ENCODE results near the gene COG5. TPM values are rescaled to one million over a fixed set of nuclear protein-coding genes. Genes with fewer than 3 reads are reported as not detected.

Gene COG5
- total and polyA plus RNA-seq, 2 of the 8 experiments (the other 6 are each of a cell fraction or from before 2014, with no cell fraction given) = 10.5 to 28.1 TPM

DNA sequence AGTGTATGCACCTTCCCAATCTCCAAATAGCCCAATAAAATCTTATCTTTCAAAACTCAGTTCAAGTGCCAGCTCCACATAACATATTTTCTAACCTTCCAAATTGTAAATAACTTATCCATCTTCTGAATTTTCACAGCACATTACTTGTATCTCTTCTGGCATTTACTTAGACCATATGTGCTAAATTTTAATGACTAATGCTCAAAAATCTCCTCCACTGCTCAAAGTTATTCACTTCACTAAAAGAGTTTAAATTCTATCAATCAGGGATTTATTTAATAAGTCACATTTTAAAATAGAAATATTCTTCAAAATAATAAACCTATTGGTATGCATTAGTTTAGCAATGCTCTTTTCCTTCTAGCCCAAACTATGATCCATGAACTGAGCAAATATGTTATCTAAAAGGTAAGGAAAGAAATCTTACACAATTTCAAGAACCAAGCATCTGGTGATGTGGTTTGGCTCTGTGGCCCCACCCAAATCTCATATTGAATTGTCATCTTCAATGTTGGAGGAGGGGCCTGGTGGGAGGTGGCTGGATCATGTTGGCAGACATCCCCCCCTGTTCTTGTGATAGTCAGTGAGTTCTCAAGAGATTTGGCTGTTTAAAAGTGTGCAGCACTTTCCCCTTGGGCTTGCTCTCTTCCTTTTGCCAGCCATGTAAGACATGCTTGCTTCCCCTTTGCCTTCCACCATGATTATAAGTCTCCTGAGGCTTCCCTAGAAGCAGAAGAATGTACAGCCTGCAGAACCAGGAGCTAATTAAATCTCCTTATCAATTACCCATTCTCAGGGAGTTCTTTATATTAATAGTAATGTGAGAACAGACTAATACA lies 121.9 kb downstream of the COG5 start:
- H3K36me3 ChIP-seq (ENCODE audit: control insufficient read depth in 2 of 4, insufficient read depth in 4 of 4, low read length in 3 of 4) = no peaks in the 10 kb centered on the region
- no peak overlapping the region for H3K9ac ChIP-seq (replicated peaks in 1 of 4; ENCODE audit: extremely low read depth in 1 of 4, low read depth in 3 of 4, low read length in 3 of 4)
- H2BK12ac ChIP-seq (ENCODE audit: low read depth, low read length) = no peak overlapping the region
- H3K27ac ChIP-seq (ENCODE audit: low read depth, low read length) = no peak overlapping the region
- no peaks in the 10 kb centered on the region for H4K20me1 ChIP-seq (replicated peaks in 1 of 2; ENCODE audit: control insufficient read depth in 1 of 2, insufficient read depth in 2 of 2, low read length in 2 of 2)
- no peaks in the 10 kb centered on the region for H3K27me3 ChIP-seq (replicated peaks in 1 of 4; ENCODE audit: control insufficient read depth in 3 of 4, extremely low read depth in 1 of 4, insufficient read depth in 3 of 4, low read length in 3 of 4)
- FAIRE-seq = no peak
- no peaks in the 10 kb centered on the region for H3K4me1 ChIP-seq (replicated peaks in 1 of 4; ENCODE audit: control insufficient read depth in 3 of 4, insufficient read depth in 4 of 4, low read length in 3 of 4)
- CTCF ChIA-PET (ENCODE audit: partially characterized antibody) = interaction anchor here (1.4 kb wide), 1 partner anchor 22 kb away, joined by 4 read pairs; no protein-coding TSS in a partner anchor
- TF ChIP-seq NANOG (IDR thresholded peaks at IDR 0.05; ENCODE audit: insufficient read depth, low read depth, low read length, poor library complexity, severe bottlenecking) = no peak
- no peak for TF ChIP-seq TBP (IDR thresholded peaks at IDR 0.05; ENCODE audit: low read depth, low read length)
- TF ChIP-seq BACH1 (IDR thresholded peaks at IDR 0.05; ENCODE audit: low read length) = no peak
- TF ChIP-seq, protein P1, sequence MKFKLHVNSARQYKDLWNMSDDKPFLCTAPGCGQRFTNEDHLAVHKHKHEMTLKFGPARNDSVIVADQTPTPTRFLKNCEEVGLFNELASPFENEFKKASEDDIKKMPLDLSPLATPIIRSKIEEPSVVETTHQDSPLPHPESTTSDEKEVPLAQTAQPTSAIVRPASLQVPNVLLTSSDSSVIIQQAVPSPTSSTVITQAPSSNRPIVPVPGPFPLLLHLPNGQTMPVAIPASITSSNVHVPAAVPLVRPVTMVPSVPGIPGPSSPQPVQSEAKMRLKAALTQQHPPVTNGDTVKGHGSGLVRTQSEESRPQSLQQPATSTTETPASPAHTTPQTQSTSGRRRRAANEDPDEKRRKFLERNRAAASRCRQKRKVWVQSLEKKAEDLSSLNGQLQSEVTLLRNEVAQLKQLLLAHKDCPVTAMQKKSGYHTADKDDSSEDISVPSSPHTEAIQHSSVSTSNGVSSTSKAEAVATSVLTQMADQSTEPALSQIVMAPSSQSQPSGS (IDR thresholded peaks at IDR 0.05; ENCODE audit: low read length) = no peak
- TF ChIP-seq, protein P2, sequence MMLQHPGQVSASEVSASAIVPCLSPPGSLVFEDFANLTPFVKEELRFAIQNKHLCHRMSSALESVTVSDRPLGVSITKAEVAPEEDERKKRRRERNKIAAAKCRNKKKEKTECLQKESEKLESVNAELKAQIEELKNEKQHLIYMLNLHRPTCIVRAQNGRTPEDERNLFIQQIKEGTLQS (IDR thresholded peaks at IDR 0.05; ENCODE audit: insufficient read depth, low read depth, low read length) = no peak
- TF ChIP-seq EP300 (IDR thresholded peaks at IDR 0.05; ENCODE audit: borderline replicate concordance in 1 of 2, low read depth in 2 of 2, low read length in 2 of 2) = no peak
- no peak for TF ChIP-seq RAD21 (IDR thresholded peaks at IDR 0.05 in 1 of 2, conservative IDR thresholded peaks at IDR 0.05 in 1 of 2; ENCODE audit: low read depth in 2 of 2, low read length in 2 of 2)
- no peak for TF ChIP-seq CHD2 (IDR thresholded peaks at IDR 0.05; ENCODE audit: low read length)
- H3K23me2 ChIP-seq (ENCODE audit: low read depth, low read length) = no peaks in the 10 kb centered on the region
- H3K4me3 ChIP-seq (ENCODE audit: extremely low read depth in 1 of 4, insufficient read depth in 2 of 4, low read depth in 3 of 4, low read length in 4 of 4) = no peak overlapping the region
- no peak overlapping the region for H3K4me2 ChIP-seq (ENCODE audit: insufficient read depth in 1 of 2, low read depth in 2 of 2, low read length in 2 of 2)
- no peak overlapping the region for H4K5ac ChIP-seq (ENCODE audit: insufficient read length, low read depth, low read length)
- no peak overlapping the region for H3K4ac ChIP-seq (replicated peaks; ENCODE audit: insufficient read length, low read depth, low read length)
- no peak overlapping the region for H2AFZ ChIP-seq (ENCODE audit: low read length)
- no peak overlapping the region for H3K56ac ChIP-seq (replicated peaks; ENCODE audit: insufficient read length, low read depth, low read length)
- no peak overlapping the region for H3K23ac ChIP-seq (ENCODE audit: insufficient read length)
- no peak overlapping the region for H4K91ac ChIP-seq (replicated peaks; ENCODE audit: insufficient read length, low read length)
- no peak overlapping the region for H2BK20ac ChIP-seq (ENCODE audit: low read length)
- no peak overlapping the region for H2BK15ac ChIP-seq (ENCODE audit: low read length)
- H2BK5ac ChIP-seq (ENCODE audit: low read depth, low read length) = no peak overlapping the region
- no peaks in the 10 kb centered on the region for H3K9me3 ChIP-seq (ENCODE audit: insufficient read depth in 2 of 2, low read depth in 1 of 2, low read length in 1 of 2)
- POLR2A ChIA-PET (ENCODE audit: partially characterized antibody) = interaction anchor here (0.6 kb wide), 1 partner anchor 13 kb away, joined by 3 read pairs; no protein-coding TSS in a partner anchor
- H2BK120ac ChIP-seq (replicated peaks; ENCODE audit: low read depth, low read length) = no peak overlapping the region
- no peaks in the 10 kb centered on the region for H3K79me2 ChIP-seq (ENCODE audit: control insufficient read depth in 1 of 2, insufficient read depth in 2 of 2, low read length in 2 of 2)
- H2AK5ac ChIP-seq (ENCODE audit: low read depth, low read length) = no peak overlapping the region
- H3K79me1 ChIP-seq (ENCODE audit: low read depth, low read length) = 0 out of 2 replicates have a peak, but pooled peaks cover 2% of the 10 kb centered on the region
- DNase-seq (ENCODE audit: low read depth in 1 of 2, low spot score in 2 of 2) = no peak
- H3K14ac ChIP-seq (ENCODE audit: insufficient read length) = no peak overlapping the region
- H4K8ac ChIP-seq (ENCODE audit: extremely low read depth, insufficient read depth, low read length) = no peak overlapping the region
- no peak overlapping the region for H3K18ac ChIP-seq (ENCODE audit: extremely low read depth, low read length)
